HCT116 (cell line): Measurements from ENCODE around the gene FRMPD4. TPM values are rescaled to one million over a fixed set of nuclear protein-coding genes. Genes with fewer than 3 reads are reported as not detected.

Experiments used
- ATAC-seq: fragments of 200-7000 bp; cut with Tn5 transposase; 2 replicates; pipeline ENCODE4 v1.9.1; 2020; ENCODE audit warnings: mild to moderate bottlenecking, moderate library complexity
- BruUV-seq: library from RNA; stranded (reverse); fragments of 400-500 nt; replicated peaks from 2 replicates; lab custom pipeline; 2021; lab: Mats Ljungman, UMichigan
- CTCF ChIA-PET: fragments of 300-600 bp; sonication (Branson Sonifier 250); formaldehyde crosslinking; loops from one replicate; lab custom pipeline; 2021; ENCODE audit warnings: antibody characterized with exemption; lab: Charles Lee
- POLR2A ChIA-PET: fragments of 300-600, 350-600 bp; sonication (Branson Sonifier 250); formaldehyde crosslinking; loops from one replicate; lab custom pipeline; 2021; ENCODE audit warnings: antibody characterized with exemption; lab: Charles Lee
- RAD21 ChIA-PET, 2 experiments: fragments of 300-600 bp; sonication (Branson Sonifier 250); formaldehyde crosslinking; loops; one replicate each; lab custom pipeline; 2023; ENCODE audit warnings: low total read pairs in 2 of 2; ENCODE audit not compliant: uncharacterized antibody in 2 of 2, unreplicated experiment in 2 of 2, low non-redundant PET in 1 of 2; lab: Charles Lee
- DNase-seq: peaks from one replicate; pipeline ENCODE4 v3.0.0-alpha.2; 2010; ENCODE audit warnings: low read depth, low spot score
- H2AFZ ChIP-seq: fragments of 200-600 bp; shearing (Covaris generic), sonication (generic); 2 replicates; pipeline ENCODE4 v1.6.1; 2017; ENCODE audit warnings: low read depth, mixed run types, mixed read lengths, antibody characterized with exemption, low read length; ENCODE audit not compliant: poor library complexity, severe bottlenecking
- H3K27ac ChIP-seq: 2 replicates; pipeline ENCODE4 v1.5.1; 2012; ENCODE audit warnings: low read depth, low read length
- H3K27me3 ChIP-seq: fragments of 200-600 bp; sonication (generic); 2 replicates; pipeline ENCODE4 v1.6.1; 2016; ENCODE audit warnings: mixed run types, low read length, mixed read lengths; ENCODE audit not compliant: insufficient read depth
- H3K36me3 ChIP-seq, 2 experiments: fragments of 200-500 bp in 1 of 2; fragments of 200-600 bp in 1 of 2; sonication (Bioruptor generic) in 1 of 2; sonication (generic) in 1 of 2; 2 replicates each; pipeline versions ENCODE4 v1.5.1 to v1.6.1; 2014 to 2016; ENCODE audit warnings: low read length in 2 of 2, inconsistent platforms in 1 of 2, mixed read lengths in 1 of 2, mixed run types in 1 of 2; ENCODE audit not compliant: insufficient read depth in 2 of 2, control insufficient read depth in 1 of 2
- H3K4me1 ChIP-seq, 2 experiments: fragments of 200-600 bp in 1 of 2; sonication (generic) in 1 of 2; 2 replicates each; pipeline versions ENCODE4 v1.5.1 to v1.6.1; 2012 to 2017; ENCODE audit warnings: low read length in 2 of 2, inconsistent platforms in 1 of 2, mild to moderate bottlenecking in 1 of 2, mixed read lengths in 1 of 2, mixed run types in 1 of 2, moderate library complexity in 1 of 2; ENCODE audit not compliant: insufficient read depth in 2 of 2, control insufficient read depth in 1 of 2
- H3K4me2 ChIP-seq: fragments of 200-600 bp; sonication (generic); 2 replicates; pipeline ENCODE4 v1.6.1; 2017; ENCODE audit warnings: mixed run types, low read length, mixed read lengths
- H3K4me3 ChIP-seq, 2 experiments: fragments of 200-600 bp in 1 of 2; sonication (generic) in 1 of 2; replicated peaks in 1 of 2; 2 replicates each; pipeline ENCODE4 v1.5.1; 2011 to 2016; ENCODE audit warnings: low read length in 2 of 2, control low read depth in 1 of 2, low read depth in 1 of 2, mild to moderate bottlenecking in 1 of 2, mixed read lengths in 1 of 2, mixed run types in 1 of 2
- H3K79me2 ChIP-seq: fragments of 200-600 bp; sonication (generic); 2 replicates; pipeline ENCODE4 v1.6.1; 2017; ENCODE audit warnings: mild to moderate bottlenecking, mixed run types, low read length, moderate library complexity, mixed read lengths; ENCODE audit not compliant: insufficient read depth
- H3K9ac ChIP-seq: fragments of 200-600 bp; sonication (generic); 2 replicates; pipeline ENCODE4 v1.6.1; 2016; ENCODE audit warnings: low read length, mixed read lengths
- H3K9me2 ChIP-seq: fragments of 200-600 bp; sonication (generic), shearing (Covaris generic); 2 replicates; pipeline ENCODE4 v1.6.1; 2017; ENCODE audit warnings: mixed run types, mild to moderate bottlenecking, moderate library complexity; ENCODE audit not compliant: insufficient read depth
- H3K9me3 ChIP-seq, 2 experiments: fragments of 200-500 bp in 1 of 2; fragments of 200-600 bp in 1 of 2; sonication (Bioruptor generic) in 1 of 2; sonication (generic) in 1 of 2; 2 replicates each; pipeline ENCODE4 v1.6.1; 2014 to 2017; ENCODE audit warnings: low read length in 2 of 2, mixed read lengths in 2 of 2, inconsistent platforms in 1 of 2, low read depth in 1 of 2, mild to moderate bottlenecking in 1 of 2, mixed run types in 1 of 2, moderate library complexity in 1 of 2; ENCODE audit not compliant: control insufficient read depth in 1 of 2, insufficient read depth in 1 of 2
- H4K20me1 ChIP-seq: fragments of 200-600 bp; sonication (generic), shearing (Covaris generic); 2 replicates; pipeline ENCODE4 v1.6.1; 2017; ENCODE audit warnings: mixed run types, mild to moderate bottlenecking, moderate library complexity; ENCODE audit not compliant: insufficient read depth
- CBX3 ChIP-seq: IDR thresholded peaks from 2 replicates; pipeline ENCODE4 v1.6.1; 2012; ENCODE audit warnings: low read depth
- CTCF ChIP-seq, 3 experiments: fragments of 200-600 bp in 1 of 3; sonication (generic) in 1 of 3; IDR thresholded peaks in 2 of 3; conservative IDR thresholded peaks in 1 of 3; 2 replicates each; pipeline ENCODE4 v1.5.1; 2012 to 2017; ENCODE audit warnings: low read depth in 2 of 3, low read length in 2 of 3, antibody characterized with exemption in 1 of 3, borderline replicate concordance in 1 of 3, control low read depth in 1 of 3, mild to moderate bottlenecking in 1 of 3, mixed read lengths in 1 of 3, mixed run types in 1 of 3, moderate library complexity in 1 of 3; ENCODE audit not compliant: insufficient read depth in 1 of 3
- EGR1 ChIP-seq: IDR thresholded peaks from 2 replicates; pipeline ENCODE4 v1.6.1; 2012; ENCODE audit warnings: low read depth
- EZH2 ChIP-seq: fragments of 200-600 bp; sonication (generic); IDR thresholded peaks from 2 replicates; pipeline ENCODE4 v1.6.1; 2017; ENCODE audit warnings: antibody characterized with exemption, mixed run types
- JUND ChIP-seq: IDR thresholded peaks from 2 replicates; pipeline ENCODE4 v1.6.1; 2012
- MAX ChIP-seq: IDR thresholded peaks from 2 replicates; pipeline ENCODE4 v1.6.1; 2012
- SIN3A ChIP-seq: IDR thresholded peaks from 2 replicates; pipeline ENCODE4 v1.6.1; 2012; ENCODE audit warnings: low read depth
- TCF7L2 ChIP-seq: IDR thresholded peaks from 2 replicates; pipeline ENCODE4 v1.7.0; 2011; ENCODE audit warnings: borderline replicate concordance, inconsistent platforms; ENCODE audit not compliant: insufficient read depth, insufficient read length; ENCODE audit errors: extremely low read depth
- YY1 ChIP-seq: IDR thresholded peaks from 2 replicates; pipeline ENCODE4 v1.6.1; 2011; ENCODE audit warnings: low read length, low read depth, moderate library complexity, mild to moderate bottlenecking; ENCODE audit not compliant: insufficient replicate concordance; ENCODE audit errors: extremely low read depth
- intact Hi-C: fragments of 100-400 bp; cut with micrococcal nuclease; formaldehyde crosslinking; loops from 2 replicates; pipeline ENCODE4 v1.10.0; 2022
- total RNA-seq: library from RNA; stranded (reverse); gene quantifications from one replicate; pipeline ENCODE4 v1.2.1, GENCODE V29; 2021; ENCODE audit not compliant: unreplicated experiment
- TF ChIP-seq, protein P1 (sequence below): IDR thresholded peaks from 2 replicates; pipeline ENCODE4 v1.6.1; 2012

FRMPD4 gene
- total RNA-seq, 1 experiment from 2014 or later = not detected

GRCh38 chrX:12234534-12235329, 96.5 kb downstream of the FRMPD4 start:
- no peak overlapping the region for H3K9ac ChIP-seq
- BruUV-seq = no TSS peak
- DNase-seq (no peak), ATAC-seq (no peak)
- H4K20me1 ChIP-seq = no peaks in the 10 kb centered on the region
- no peak for TF ChIP-seq YY1
- no peak for TF ChIP-seq CTCF (IDR thresholded peaks at IDR 0.05 in 2 of 3, conservative IDR thresholded peaks at IDR 0.05 in 1 of 3; ENCODE audit: borderline replicate concordance in 1 of 3, insufficient read depth in 1 of 3, low read depth in 2 of 3, low read length in 2 of 3)
- no peak for TF ChIP-seq EZH2
- TF ChIP-seq, protein P1, sequence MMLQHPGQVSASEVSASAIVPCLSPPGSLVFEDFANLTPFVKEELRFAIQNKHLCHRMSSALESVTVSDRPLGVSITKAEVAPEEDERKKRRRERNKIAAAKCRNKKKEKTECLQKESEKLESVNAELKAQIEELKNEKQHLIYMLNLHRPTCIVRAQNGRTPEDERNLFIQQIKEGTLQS = no peak
- TF ChIP-seq EGR1 = no peak
- TF ChIP-seq MAX = no peak
- TF ChIP-seq TCF7L2 = no peak
- no peak for TF ChIP-seq SIN3A
- no peak for TF ChIP-seq JUND
- TF ChIP-seq CBX3 = no peak
- H3K4me3 ChIP-seq = no peak overlapping the region
- H3K4me2 ChIP-seq = no peak overlapping the region
- ChIA-PET RAD21 (no interaction called here), CTCF (no interaction called here), POLR2A (no interaction called here)
- intact Hi-C loops = no loop called here
- no peaks in the 10 kb centered on the region for H3K9me3 ChIP-seq
- no peak overlapping the region for H2AFZ ChIP-seq
- H3K9me2 ChIP-seq = no peaks in the 10 kb centered on the region
- H3K27ac ChIP-seq = no peak overlapping the region
- no peaks in the 10 kb centered on the region for H3K27me3 ChIP-seq
- no peaks in the 10 kb centered on the region for H3K79me2 ChIP-seq
- no peaks in the 10 kb centered on the region for H3K36me3 ChIP-seq
- no peaks in the 10 kb centered on the region for H3K4me1 ChIP-seq
